OCI-LY7 (cell line): Measurements from ENCODE around the gene BICD2. TPM values are rescaled to one million over a fixed set of nuclear protein-coding genes. Genes with fewer than 3 reads are reported as not detected.
A peak's percentile ranks its signal among the peaks of the same experiment; 100 is the strongest.

Source experiments
- BruUV-seq: library from RNA; stranded (reverse); fragments of 400-500 nt; replicated peaks from 2 replicates; lab custom pipeline; 2021; lab: Mats Ljungman, UMichigan
- CTCF ChIA-PET: fragments of 300-600 bp; sonication (Branson Sonifier 250); formaldehyde crosslinking; loops from one replicate; lab custom pipeline; 2022; ENCODE audit warnings: antibody characterized with exemption; ENCODE audit not compliant: unreplicated experiment; lab: Charles Lee
- POLR2A ChIA-PET: fragments of 300-600 bp; sonication (Branson Sonifier 250); formaldehyde crosslinking; loops from one replicate; lab custom pipeline; 2022; ENCODE audit warnings: antibody characterized with exemption; lab: Charles Lee
- DNase-seq: peaks from one replicate; pipeline ENCODE4 v3.0.0-alpha.2; 2015; ENCODE audit warnings: low spot score
- H2AFZ ChIP-seq: fragments of 200-600 bp; sonication (generic), shearing (Covaris generic); 2 replicates; pipeline ENCODE4 v1.6.1; 2014; ENCODE audit warnings: mild to moderate bottlenecking, antibody characterized with exemption, low read length, moderate library complexity
- H3K27ac ChIP-seq: fragments of 200-600 bp; sonication (generic); 2 replicates; pipeline ENCODE4 v1.5.1; 2014; ENCODE audit warnings: mixed run types, low read depth, mild to moderate bottlenecking, moderate library complexity, low read length, inconsistent platforms; ENCODE audit not compliant: poor library complexity, severe bottlenecking
- H3K36me3 ChIP-seq: fragments of 200-600 bp; sonication (generic); 2 replicates; pipeline ENCODE4 v1.6.1; 2014; ENCODE audit warnings: mild to moderate bottlenecking, antibody characterized with exemption, low read length, moderate library complexity, mixed read lengths; ENCODE audit not compliant: insufficient read depth
- H3K4me1 ChIP-seq: fragments of 200-600 bp; sonication (generic); 2 replicates; pipeline ENCODE4 v1.5.1; 2014; ENCODE audit warnings: mild to moderate bottlenecking, low read length; ENCODE audit not compliant: insufficient read depth, poor library complexity, severe bottlenecking
- H3K4me2 ChIP-seq: fragments of 200-600 bp; sonication (generic); 2 replicates; pipeline ENCODE4 v1.6.1; 2014; ENCODE audit warnings: mild to moderate bottlenecking, low read length
- H3K4me3 ChIP-seq: fragments of 200-600 bp; sonication (generic); 2 replicates; pipeline ENCODE4 v1.5.1; 2014; ENCODE audit warnings: mild to moderate bottlenecking, low read depth, low read length; ENCODE audit not compliant: poor library complexity, severe bottlenecking
- H3K79me2 ChIP-seq: fragments of 200-600 bp; sonication (generic); 2 replicates; pipeline ENCODE4 v1.6.1; 2016; ENCODE audit warnings: low read depth, mild to moderate bottlenecking, low read length, moderate library complexity, mixed read lengths; ENCODE audit not compliant: insufficient read depth
- H3K9me2 ChIP-seq: fragments of 200-600 bp; sonication (generic); 2 replicates; pipeline ENCODE4 v1.6.1; 2016; ENCODE audit warnings: mild to moderate bottlenecking, low read length, mixed read lengths; ENCODE audit not compliant: insufficient read depth
- H3K9me3 ChIP-seq: fragments of 200-600 bp; sonication (generic); 2 replicates; pipeline ENCODE4 v1.6.1; 2014; ENCODE audit warnings: mild to moderate bottlenecking, mixed run types, low read length, mixed read lengths
- H4K20me1 ChIP-seq: fragments of 200-600 bp; sonication (generic); 2 replicates; pipeline ENCODE4 v1.6.1; 2014; ENCODE audit warnings: mild to moderate bottlenecking, antibody characterized with exemption, low read length, moderate library complexity, mixed read lengths; ENCODE audit not compliant: insufficient read depth
- EZH2phosphoT487 ChIP-seq: fragments of 200-600 bp; sonication (generic); IDR thresholded peaks from 2 replicates; pipeline ENCODE4 v1.6.1; 2018; ENCODE audit warnings: low read depth, borderline replicate concordance, mild to moderate bottlenecking, mixed run types, antibody characterized with exemption, low read length, moderate library complexity, mixed read lengths
- intact Hi-C: fragments of 100-400 bp; cut with micrococcal nuclease; formaldehyde crosslinking; loops from one replicate; pipeline ENCODE4 v1.10.0; 2022; ENCODE audit not compliant: unreplicated experiment
- total RNA-seq, 2 experiments: library from RNA; depleted of rRNA in 1 of 2; stranded (reverse); fragments of >200 nt in 1 of 2; shearing (Covaris generic) in 1 of 2; gene quantifications; 2 replicates each; pipeline ENCODE4 v1.2.3, GENCODE V29; 2014 to 2022
- TF ChIP-seq, protein P1 (sequence below): fragments of 200-600 bp; sonication (generic); conservative IDR thresholded peaks from 2 replicates; pipeline ENCODE4 v1.5.1; 2014; ENCODE audit warnings: mild to moderate bottlenecking, antibody characterized with exemption, low read length, moderate library complexity, mixed read lengths

Gene BICD2
- total RNA-seq, 2 experiments from 2014 or later, result 46.5 to 71.0 TPM

GRCh38 chr9:92745881-92746280 is 18.8 kb downstream of the BICD2 start:
- peaks cover 39% of the 10 kb centered on the region for H3K4me1 ChIP-seq
- no TSS peak for BruUV-seq
- H3K4me2 ChIP-seq, result no peak overlapping the region
- H3K9me2 ChIP-seq, result no peaks in the 10 kb centered on the region
- CTCF ChIA-PET, result interaction anchor here (1.2 to 1.4 kb wide), 2 partner anchors 15 to 45 kb away, joined by 4 read pairs; no protein-coding TSS in a partner anchor
- H3K27ac ChIP-seq, result no peak overlapping the region
- H3K79me2 ChIP-seq, result peaks cover 89% of the 10 kb centered on the region
- H4K20me1 ChIP-seq, result peaks cover 13% of the 10 kb centered on the region
- intact Hi-C loops, result no loop called here
- DNase-seq, result no peak
- H3K9me3 ChIP-seq, result no peaks in the 10 kb centered on the region
- POLR2A ChIA-PET, result interaction anchor here (0.6 to 2.2 kb wide), 2 partner anchors 12 to 59 kb away, joined by 3 to 7 read pairs; no protein-coding TSS in a partner anchor
- no peak for TF ChIP-seq EZH2phosphoT487
- TF ChIP-seq, protein P1, sequence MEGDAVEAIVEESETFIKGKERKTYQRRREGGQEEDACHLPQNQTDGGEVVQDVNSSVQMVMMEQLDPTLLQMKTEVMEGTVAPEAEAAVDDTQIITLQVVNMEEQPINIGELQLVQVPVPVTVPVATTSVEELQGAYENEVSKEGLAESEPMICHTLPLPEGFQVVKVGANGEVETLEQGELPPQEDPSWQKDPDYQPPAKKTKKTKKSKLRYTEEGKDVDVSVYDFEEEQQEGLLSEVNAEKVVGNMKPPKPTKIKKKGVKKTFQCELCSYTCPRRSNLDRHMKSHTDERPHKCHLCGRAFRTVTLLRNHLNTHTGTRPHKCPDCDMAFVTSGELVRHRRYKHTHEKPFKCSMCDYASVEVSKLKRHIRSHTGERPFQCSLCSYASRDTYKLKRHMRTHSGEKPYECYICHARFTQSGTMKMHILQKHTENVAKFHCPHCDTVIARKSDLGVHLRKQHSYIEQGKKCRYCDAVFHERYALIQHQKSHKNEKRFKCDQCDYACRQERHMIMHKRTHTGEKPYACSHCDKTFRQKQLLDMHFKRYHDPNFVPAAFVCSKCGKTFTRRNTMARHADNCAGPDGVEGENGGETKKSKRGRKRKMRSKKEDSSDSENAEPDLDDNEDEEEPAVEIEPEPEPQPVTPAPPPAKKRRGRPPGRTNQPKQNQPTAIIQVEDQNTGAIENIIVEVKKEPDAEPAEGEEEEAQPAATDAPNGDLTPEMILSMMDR, result no peak
- no peaks in the 10 kb centered on the region; the same call in 1 of the 2 replicates for H3K36me3 ChIP-seq
- no peak overlapping the region for H3K4me3 ChIP-seq
- H2AFZ ChIP-seq, result no peak overlapping the region

DNA sequence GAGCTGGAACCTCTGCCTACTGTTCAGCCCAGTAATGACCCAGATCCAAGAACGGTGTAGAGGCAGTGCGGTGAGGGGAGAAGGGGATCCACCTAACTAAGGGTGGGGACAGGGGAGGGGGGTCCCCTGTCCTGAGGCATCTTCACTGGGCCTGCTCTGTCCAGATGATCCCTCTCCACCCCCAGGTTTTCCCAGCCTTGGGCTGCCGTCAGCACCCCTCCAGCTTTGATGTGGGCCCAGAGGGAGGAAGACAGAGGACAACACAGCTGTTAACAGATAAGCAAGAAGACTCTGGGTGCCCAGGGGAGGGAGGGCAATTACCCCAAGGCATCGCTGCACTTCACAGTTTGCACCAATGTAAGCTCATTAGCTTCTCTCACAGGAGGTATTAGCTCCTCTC is 19.3 kb downstream of the BICD2 start:
- Histone ChIP-seq H4K20me1 (peaks cover 16% of the 10 kb centered on the region), H3K9me2 (no peaks in the 10 kb centered on the region), H3K4me3 (no peak overlapping the region), H3K4me2 (no peak overlapping the region), H3K27ac (no peak overlapping the region), H3K79me2 (peaks cover 89% of the 10 kb centered on the region), H3K36me3 (no peaks in the 10 kb centered on the region; the same call in 1 of the 2 replicates), H3K4me1 (peaks cover 45% of the 10 kb centered on the region), H2AFZ (no peak overlapping the region), H3K9me3 (no peaks in the 10 kb centered on the region)
- BruUV-seq, result no TSS peak
- ChIA-PET CTCF (interaction anchor here (1.2 to 1.4 kb wide), 2 partner anchors 15 to 46 kb away, joined by 4 read pairs; no protein-coding TSS in a partner anchor), POLR2A (interaction anchor here (0.6 to 2.2 kb wide), 5 partner anchors 8 to 828 kb away, joined by 3 to 7 read pairs (median 3); no protein-coding TSS in a partner anchor)
- intact Hi-C loops, result no loop called here
- TF ChIP-seq, protein P1, result no peak
- TF ChIP-seq EZH2phosphoT487, result no peak
- no peak for DNase-seq

DNA sequence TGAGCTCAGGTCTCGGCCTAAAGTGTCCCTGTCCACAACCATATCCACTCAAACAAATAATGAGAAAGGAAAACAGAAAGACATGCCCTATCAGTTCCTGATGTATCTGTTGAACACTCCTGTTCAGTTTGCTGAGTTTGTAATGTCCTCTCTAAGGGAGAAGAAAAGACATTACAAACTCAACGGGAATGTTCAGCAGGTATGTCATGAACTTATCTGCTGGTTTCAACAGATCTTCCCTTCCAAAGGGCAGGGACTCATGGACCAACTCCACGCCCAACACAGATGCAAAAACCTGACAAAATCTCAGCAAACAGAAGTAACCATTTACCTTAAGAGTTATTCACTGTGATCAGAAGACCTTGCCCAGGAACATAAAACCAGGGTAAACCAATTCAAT is 23.7 kb downstream of the BICD2 start:
- Histone ChIP-seq H4K20me1 (peaks cover 25% of the 10 kb centered on the region), H3K4me2 (peak overlapping the region; percentile 78)

More for the DNA sequence above, 23.7 kb downstream of the BICD2 start:
- no peak for DNase-seq
- no peak overlapping the region for H2AFZ ChIP-seq
- TF ChIP-seq EZH2phosphoT487, result no peak
- TF ChIP-seq, protein P1, result no peak
- ChIA-PET POLR2A (interaction anchor here (0.8 to 1.4 kb wide), 3 partner anchors 10 to 23 kb away, joined by 3 to 6 read pairs (median 3); no protein-coding TSS in a partner anchor), CTCF (no interaction called here)
- peak overlapping the region; percentile 36 for H3K4me3 ChIP-seq
- H3K9me3 ChIP-seq, result no peaks in the 10 kb centered on the region
- no TSS peak for BruUV-seq
- no peaks in the 10 kb centered on the region for H3K36me3 ChIP-seq
- H3K27ac ChIP-seq, result peak overlapping the region; percentile 49
- peaks cover 85% of the 10 kb centered on the region for H3K79me2 ChIP-seq
- peaks cover 62% of the 10 kb centered on the region for H3K4me1 ChIP-seq
- H3K9me2 ChIP-seq, result no peaks in the 10 kb centered on the region
- intact Hi-C loops, result no loop called here
